HG03066 (cell line): ENCODE data around the gene SUGT1.
"Not testable (repeated sequence)": the region's sequence is repeated elsewhere in the genome, so short reads cannot be mapped to it uniquely, and the experiment has no call there.

Experiments
- ATAC-seq: cut with Tn5 transposase; IDR thresholded peaks from one replicate; pipeline ENCODE4 v1.9.1; 2021; ENCODE audit warnings: low read depth; ENCODE audit not compliant: unreplicated experiment

Gene SUGT1

DNA sequence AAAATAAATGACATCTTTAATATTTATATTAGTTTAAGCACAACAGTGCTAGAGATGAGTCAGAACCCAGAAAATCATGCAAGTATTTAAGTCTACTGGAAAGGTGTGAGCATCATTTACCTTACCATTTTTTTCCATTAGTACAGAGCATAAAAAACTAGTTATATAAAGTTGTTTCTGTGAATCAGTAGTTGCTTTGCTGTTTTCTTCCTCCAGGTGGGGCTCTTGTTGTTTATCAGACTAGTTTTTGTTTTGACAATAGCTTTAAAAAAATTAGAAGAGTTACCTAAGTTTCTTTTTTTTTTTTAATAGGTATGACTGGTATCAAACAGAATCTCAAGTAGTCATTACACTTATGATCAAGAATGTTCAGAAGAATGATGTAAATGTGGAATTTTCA is 12.7 kb downstream of the SUGT1 start:
- ATAC-seq, result no peak

DNA sequence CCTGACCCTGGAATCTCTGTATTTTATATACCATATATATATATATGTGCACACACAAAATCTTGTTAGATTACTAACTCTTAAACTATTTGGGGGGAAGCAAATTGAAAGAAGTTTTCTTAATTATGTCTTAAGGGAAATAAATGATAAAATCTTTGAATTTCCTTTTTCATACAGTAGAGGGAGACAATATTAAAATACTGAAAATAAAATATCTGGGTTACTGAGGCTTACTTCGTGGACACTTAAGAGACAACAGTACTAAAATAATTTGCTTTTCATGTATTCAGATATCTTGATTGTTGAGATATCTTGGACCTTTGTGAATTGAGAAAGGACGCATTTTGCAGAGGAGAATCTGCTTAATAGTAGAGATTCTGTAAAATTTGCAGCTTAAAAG is 17.0 kb downstream of the SUGT1 start:
- ATAC-seq, result no peak

- ATAC-seq, result no peak
These were observed 18.1 kb downstream of the SUGT1 start for GRCh38 chr13:52670726-52671125.

DNA sequence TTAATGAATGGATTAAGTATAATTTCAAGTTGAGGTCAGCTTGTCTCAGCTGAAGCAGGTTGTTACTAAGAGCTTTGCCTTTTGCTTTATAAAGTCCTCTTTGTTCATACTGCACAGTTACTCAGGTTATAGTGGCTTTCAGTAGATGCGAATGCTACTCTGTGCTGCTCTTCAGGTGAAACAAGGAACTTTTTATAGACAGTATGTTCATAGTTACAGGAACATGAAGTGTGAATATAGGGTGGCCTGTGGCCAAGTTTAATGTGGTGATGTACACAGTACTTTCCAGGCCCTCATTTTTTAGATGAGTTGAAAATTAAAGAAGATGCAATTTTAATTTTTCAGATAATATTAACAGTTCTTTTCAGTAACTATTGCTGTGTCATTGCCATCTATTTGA is 20.8 kb downstream of the SUGT1 start:
- ATAC-seq, result no peak

GRCh38 chr13:52677823-52678222 is 25.2 kb downstream of the SUGT1 start:
- no peak for ATAC-seq

DNA sequence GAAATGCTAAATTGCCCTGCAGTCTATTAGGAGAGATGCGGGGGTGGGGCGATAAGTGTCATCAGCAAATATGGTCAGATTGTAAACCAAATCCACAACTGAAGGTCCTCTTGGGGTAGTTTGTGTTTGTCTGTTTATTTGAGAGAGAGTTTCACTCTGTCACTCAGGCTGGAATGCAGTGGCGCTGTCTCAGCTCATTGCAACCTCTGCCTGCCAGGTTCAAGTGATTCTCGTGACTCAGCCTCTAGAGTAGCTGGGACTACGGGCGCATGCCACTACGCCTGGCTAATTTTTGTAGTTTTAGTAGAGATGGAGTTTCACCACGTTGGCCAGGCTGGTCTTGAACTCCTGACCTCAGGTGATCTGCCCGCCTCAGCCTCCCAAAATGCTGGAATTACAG is 33.2 kb downstream of the SUGT1 start:
- not testable (repeated sequence) for ATAC-seq

GRCh38 chr13:52686376-52686775 is 33.7 kb downstream of the SUGT1 start:
- no peak for ATAC-seq

DNA sequence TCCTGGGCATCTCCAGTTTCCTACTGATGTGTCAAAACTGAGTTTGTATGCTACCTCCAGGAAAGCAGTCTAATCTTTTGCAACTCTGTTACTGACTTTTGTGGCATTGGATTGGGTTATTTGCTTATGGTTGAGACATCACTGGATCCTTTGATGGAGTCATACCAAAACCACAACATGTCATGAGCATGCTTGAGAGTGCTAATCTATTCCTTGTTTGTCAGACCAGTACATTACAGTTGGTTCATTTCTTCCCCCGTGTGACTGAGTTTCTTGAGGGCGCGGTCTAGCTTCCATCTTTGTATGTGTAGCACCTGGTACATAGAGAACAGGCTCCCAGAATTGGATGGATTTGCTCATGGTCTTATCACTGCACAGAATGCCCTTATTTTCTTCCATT is 43.2 kb downstream of the SUGT1 start:
- ATAC-seq, result no peak

DNA sequence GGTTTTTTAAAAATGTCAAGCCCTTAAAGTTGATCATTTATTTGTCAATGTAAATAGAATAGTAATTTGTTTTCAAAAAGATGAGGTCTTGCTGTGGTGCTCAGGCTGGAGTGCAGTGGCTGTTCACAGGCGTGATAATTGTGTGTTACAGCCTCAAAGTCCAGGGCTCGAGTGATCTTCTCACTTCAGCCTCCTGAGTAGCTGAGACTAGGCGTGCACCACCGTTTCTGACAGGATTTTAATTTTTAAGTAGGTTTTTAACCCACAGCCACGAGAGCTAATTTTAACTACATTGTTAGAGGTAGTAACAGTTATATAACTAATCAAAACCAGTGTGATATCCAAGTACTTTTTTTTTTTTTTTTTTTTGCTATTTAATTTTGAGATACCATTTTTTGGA is 43.9 kb downstream of the SUGT1 start:
- no peak for ATAC-seq

GRCh38 chr13:52701728-52702465 is 49.3 kb downstream of the SUGT1 start:
- ATAC-seq, result no peak

GRCh38 chr13:52703482-52703881 is 50.8 kb downstream of the SUGT1 start:
- no peak for ATAC-seq

DNA sequence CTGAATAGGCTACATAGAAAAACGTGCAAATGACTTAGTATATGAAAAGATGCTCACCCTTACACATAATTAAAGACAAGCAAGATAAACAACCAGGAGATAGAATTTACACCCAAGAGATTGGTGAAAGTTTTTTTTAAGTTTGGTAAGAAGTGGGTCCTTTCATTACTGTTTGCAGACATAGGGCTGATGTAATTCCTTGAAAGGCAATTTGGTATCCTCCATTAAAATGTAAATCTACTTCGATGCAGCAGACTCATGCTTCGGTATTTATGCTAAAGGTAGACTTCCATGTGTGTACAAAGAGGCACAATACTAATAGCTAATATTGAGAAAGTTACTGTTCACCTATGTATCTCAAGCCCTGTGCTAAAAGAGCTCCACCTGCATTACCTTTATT is 53.4 kb downstream of the SUGT1 start:
- ATAC-seq, result no peak

DNA sequence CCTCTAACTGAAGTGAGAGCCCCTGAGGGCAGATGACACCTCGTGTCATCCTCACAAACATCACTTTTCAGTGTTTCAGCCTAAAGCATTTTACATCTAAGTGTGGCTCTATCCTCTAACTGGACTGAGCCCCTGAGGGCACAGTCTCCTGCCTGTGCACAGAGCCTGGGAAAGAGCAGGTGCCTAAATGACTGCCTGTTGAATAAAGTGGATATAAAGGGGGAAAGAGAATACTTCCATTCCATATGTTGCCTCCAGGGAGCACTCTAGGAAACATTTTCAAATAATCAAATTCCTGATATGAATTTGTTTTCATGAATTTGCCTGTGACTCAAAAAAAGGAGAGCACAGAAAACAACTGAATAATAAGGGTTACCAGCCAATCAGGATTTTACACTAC is 54.7 kb downstream of the SUGT1 start:
- ATAC-seq, result no peak

GRCh38 chr13:52708266-52708665 is 55.6 kb downstream of the SUGT1 start:
- not testable (repeated sequence) for ATAC-seq

DNA sequence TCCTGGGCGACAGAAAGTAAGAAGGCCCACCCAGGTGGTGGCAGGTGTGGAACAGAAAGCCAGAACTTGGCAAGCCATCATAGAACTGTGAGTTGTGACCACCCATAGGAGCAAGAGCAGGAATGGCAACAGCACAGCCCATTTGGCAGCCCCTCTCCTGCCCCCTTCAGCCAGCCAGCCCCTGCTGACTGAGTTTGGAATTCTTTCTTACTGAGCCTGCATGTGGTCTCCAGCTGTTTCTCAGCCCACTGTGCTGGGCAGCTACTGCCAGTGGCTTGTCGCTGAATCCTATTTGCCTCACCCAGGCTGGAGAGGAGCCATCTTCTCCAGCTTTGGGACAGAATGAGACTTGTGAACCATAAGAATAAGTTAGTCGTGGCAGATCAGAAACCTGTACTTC is 58.6 kb downstream of the SUGT1 start:
- no peak for ATAC-seq

GRCh38 chr13:52712385-52712784 is 59.7 kb downstream of the SUGT1 start:
- no peak for ATAC-seq

- no peak for ATAC-seq
These were observed 61.3 kb downstream of the SUGT1 start for GRCh38 chr13:52713894-52714293.

DNA sequence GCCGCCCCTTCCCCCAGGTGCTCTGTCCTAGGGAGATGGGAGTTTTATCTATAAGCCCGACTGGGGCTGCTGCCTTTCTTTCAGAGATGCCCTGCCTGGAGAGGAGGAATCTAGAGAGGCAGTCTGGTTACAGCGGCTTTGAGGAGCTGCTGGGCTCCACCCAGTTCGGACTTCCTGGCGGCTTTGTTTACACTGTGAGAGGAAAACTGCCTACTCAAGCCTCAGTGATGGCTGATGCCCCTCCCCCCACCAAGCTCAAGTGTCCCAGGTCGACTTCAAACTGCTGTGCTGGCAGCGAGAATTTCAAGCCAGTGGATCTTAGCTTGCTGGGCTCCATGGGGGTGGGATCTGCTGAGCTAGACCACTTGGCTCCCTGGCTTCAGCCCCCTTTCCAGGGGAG is 68.3 kb downstream of the SUGT1 start:
- not testable (repeated sequence) for ATAC-seq

DNA sequence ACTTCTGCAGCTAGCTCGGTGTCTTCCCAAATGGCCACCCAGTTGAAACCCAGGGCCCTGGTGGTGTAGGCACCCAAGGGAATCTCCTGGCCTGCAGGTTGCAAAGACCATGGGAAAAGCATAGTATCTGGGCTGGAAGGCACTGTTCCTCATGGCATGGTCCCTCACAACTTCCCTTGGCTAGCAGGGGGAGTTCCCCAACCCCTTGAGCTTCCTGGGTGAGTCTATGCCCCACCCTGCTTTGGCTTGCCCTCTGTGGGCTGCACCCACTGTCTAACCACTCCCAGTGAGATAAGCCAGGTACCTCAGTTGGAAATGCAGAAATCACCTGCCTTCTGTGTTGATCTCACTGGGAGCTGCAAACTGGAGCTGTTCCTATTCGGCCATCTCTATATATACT is 68.7 kb downstream of the SUGT1 start:
- not testable (repeated sequence) for ATAC-seq

GRCh38 chr13:52723181-52723580 is 70.5 kb downstream of the SUGT1 start:
- ATAC-seq, result no peak

- no peak for ATAC-seq
These were observed 72.7 kb downstream of the SUGT1 start for GRCh38 chr13:52725302-52725701.

DNA sequence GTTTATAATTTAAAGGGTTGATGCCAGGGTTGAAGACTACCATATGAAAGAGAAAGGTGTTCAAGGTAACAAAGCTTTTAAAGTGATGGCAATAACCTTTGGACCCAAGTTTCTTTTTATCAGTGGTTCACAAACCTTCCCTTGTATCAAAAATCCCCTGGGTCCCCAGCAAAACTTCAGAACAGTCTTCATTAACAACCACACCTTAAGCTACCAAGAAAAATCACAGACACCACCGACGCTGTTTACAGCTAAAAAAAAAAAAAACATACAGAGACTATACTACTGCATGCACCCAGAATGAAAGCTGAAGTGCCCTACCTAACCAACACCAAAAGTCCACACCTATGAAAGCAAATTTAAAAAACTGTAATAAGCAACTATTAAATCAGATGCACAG is 73.6 kb downstream of the SUGT1 start:
- ATAC-seq, result no peak

DNA sequence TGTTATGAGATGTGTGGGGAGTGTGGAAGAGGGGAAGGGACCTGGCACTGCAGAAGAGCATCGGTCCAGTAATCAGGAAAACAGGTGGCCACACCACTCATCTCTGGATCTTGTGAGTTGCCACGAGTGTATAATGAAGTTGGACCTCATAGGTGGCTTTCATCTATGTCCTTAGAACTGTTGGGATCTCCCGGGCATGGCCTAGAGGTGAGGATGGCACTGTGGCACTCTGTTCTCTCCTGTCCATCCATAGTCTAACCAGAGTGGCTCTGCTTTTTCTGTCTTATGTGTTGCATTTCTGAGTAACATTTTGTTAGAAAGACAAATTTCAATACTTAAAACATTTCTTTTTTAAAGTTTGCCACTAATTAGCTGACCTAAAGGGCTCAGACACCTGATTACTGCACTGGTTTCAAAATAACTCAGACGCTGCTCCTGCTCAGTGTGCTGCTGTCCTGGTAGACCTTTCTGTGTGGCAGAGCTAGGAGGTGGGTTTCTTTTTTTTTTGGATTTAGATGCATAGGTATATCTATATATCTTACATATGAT is 81.5 kb downstream of the SUGT1 start:
- no peak for ATAC-seq
